Measurements from ENCODE around the gene PPME1.

Gene PPME1

GRCh38 chr11:74249496-74249895, 78.4 kb downstream of the PPME1 start:
- TF ChIP-seq CTCF (conservative IDR thresholded peaks at IDR 0.05; ENCODE audit: low read depth, low read length), result no peak
- H3K4me1 ChIP-seq (ENCODE audit: low read depth, poor library complexity, severe bottlenecking), result no peaks in the 10 kb centered on the region
- H4K20me1 ChIP-seq (ENCODE audit: insufficient read depth), result no peaks in the 10 kb centered on the region
- peaks cover 4% of the 10 kb centered on the region; the same call in 1 of the 2 replicates for H3K36me3 ChIP-seq (ENCODE audit: insufficient read depth)
- no peak overlapping the region for H2AFZ ChIP-seq (ENCODE audit: low read depth)
- H3K4me3 ChIP-seq (IDR thresholded peaks at IDR 0.05; ENCODE audit: insufficient read depth, low read depth, low read length), result no peak overlapping the region
- no peaks in the 10 kb centered on the region for H3K79me2 ChIP-seq (ENCODE audit: insufficient read depth, low read depth)
- no peak overlapping the region for H3K27ac ChIP-seq
- no peaks in the 10 kb centered on the region for H3K27me3 ChIP-seq (ENCODE audit: insufficient read depth, low read depth)
- no peak overlapping the region for H3K4me2 ChIP-seq
- no peak overlapping the region for H3K9ac ChIP-seq

- Histone ChIP-seq H4K20me1 (ENCODE audit: insufficient read depth) (no peaks in the 10 kb centered on the region), H3K79me2 (ENCODE audit: insufficient read depth, low read depth) (no peaks in the 10 kb centered on the region), H3K4me1 (ENCODE audit: low read depth, poor library complexity, severe bottlenecking) (no peaks in the 10 kb centered on the region), H3K4me2 (no peak overlapping the region), H3K27me3 (ENCODE audit: insufficient read depth, low read depth) (no peaks in the 10 kb centered on the region), H3K9ac (no peak overlapping the region), H2AFZ (ENCODE audit: low read depth) (no peak overlapping the region), H3K4me3 (IDR thresholded peaks at IDR 0.05; ENCODE audit: insufficient read depth, low read depth, low read length) (no peak overlapping the region), H3K27ac (no peak overlapping the region), H3K36me3 (ENCODE audit: insufficient read depth) (no peaks in the 10 kb centered on the region)
- TF ChIP-seq CTCF (conservative IDR thresholded peaks at IDR 0.05; ENCODE audit: low read depth, low read length), result no peak
Measured at GRCh38 chr11:74253361-74253760, 82.3 kb downstream of the PPME1 start.

GRCh38 chr11:74255741-74256375, 84.8 kb downstream of the PPME1 start:
- Histone ChIP-seq H3K27me3 (ENCODE audit: insufficient read depth, low read depth) (no peaks in the 10 kb centered on the region), H3K4me1 (ENCODE audit: low read depth, poor library complexity, severe bottlenecking) (no peaks in the 10 kb centered on the region), H3K9ac (no peak overlapping the region), H2AFZ (ENCODE audit: low read depth) (no peak overlapping the region), H3K79me2 (ENCODE audit: insufficient read depth, low read depth) (no peaks in the 10 kb centered on the region), H3K36me3 (ENCODE audit: insufficient read depth) (no peaks in the 10 kb centered on the region), H3K4me2 (no peak overlapping the region), H3K27ac (no peak overlapping the region), H3K4me3 (IDR thresholded peaks at IDR 0.05; ENCODE audit: insufficient read depth, low read depth, low read length) (no peak overlapping the region), H4K20me1 (ENCODE audit: insufficient read depth) (no peaks in the 10 kb centered on the region)
- peak; percentile 92 for TF ChIP-seq CTCF (conservative IDR thresholded peaks at IDR 0.05; ENCODE audit: low read depth, low read length)

- no peak overlapping the region for H2AFZ ChIP-seq (ENCODE audit: low read depth)
- H4K20me1 ChIP-seq (ENCODE audit: insufficient read depth), result no peaks in the 10 kb centered on the region
- TF ChIP-seq CTCF (conservative IDR thresholded peaks at IDR 0.05; ENCODE audit: low read depth, low read length), result no peak
- no peak overlapping the region for H3K4me2 ChIP-seq
- H3K9ac ChIP-seq, result no peak overlapping the region
- no peak overlapping the region for H3K27ac ChIP-seq
- no peaks in the 10 kb centered on the region for H3K36me3 ChIP-seq (ENCODE audit: insufficient read depth)
- H3K27me3 ChIP-seq (ENCODE audit: insufficient read depth, low read depth), result no peaks in the 10 kb centered on the region
- H3K4me1 ChIP-seq (ENCODE audit: low read depth, poor library complexity, severe bottlenecking), result no peaks in the 10 kb centered on the region
- no peaks in the 10 kb centered on the region for H3K79me2 ChIP-seq (ENCODE audit: insufficient read depth, low read depth)
- H3K4me3 ChIP-seq (IDR thresholded peaks at IDR 0.05; ENCODE audit: insufficient read depth, low read depth, low read length), result no peak overlapping the region
Measured at GRCh38 chr11:74256378-74257133, 85.5 kb downstream of the PPME1 start.
